Bronchial epithelial cell (primary cell): ENCODE measurements around the gene NCR1. TPM values are rescaled to one million over a fixed set of nuclear protein-coding genes. Genes with fewer than 3 reads are reported as not detected.
A peak's percentile ranks its signal among the peaks of the same experiment; 100 is the strongest.
"Not testable (repeated sequence)": the region's sequence is repeated elsewhere in the genome, so short reads cannot be mapped to it uniquely, and the experiment has no call there.

ENCODE experiments used
- DNase-seq: peaks from one replicate; pipeline ENCODE4 v3.0.0-alpha.2; 2010; ENCODE audit warnings: low read depth
- FAIRE-seq: peaks from 2 replicates; lab custom pipeline; 2011; peaks lifted over from hg19 to GRCh38; lab: Jason Lieb, UNC
- H3K27me3 ChIP-seq: 2 replicates; pipeline ENCODE4 v1.5.1; 2011; ENCODE audit warnings: low read length; ENCODE audit not compliant: control insufficient read depth, insufficient read depth
- H3K36me3 ChIP-seq: 2 replicates; pipeline ENCODE4 v1.5.1; 2011; ENCODE audit warnings: low read length; ENCODE audit not compliant: control insufficient read depth, insufficient read depth
- H3K4me3 ChIP-seq: 2 replicates; pipeline ENCODE4 v1.5.1; 2011; ENCODE audit warnings: mild to moderate bottlenecking, low read depth, low read length, control low read depth
- total RNA-seq: library from RNA; depleted of rRNA; stranded (reverse); fragments of >200 nt; gene quantifications from 2 replicates; pipeline ENCODE4 v1.2.1, GENCODE V29; 2014
- TF ChIP-seq, protein P1 (sequence below): IDR thresholded peaks from 2 replicates; pipeline ENCODE4 v1.5.1; 2011; ENCODE audit warnings: mild to moderate bottlenecking, moderate library complexity, low read length, control low read depth, inconsistent platforms; ENCODE audit not compliant: insufficient read depth, severe bottlenecking

The NCR1 gene
- total RNA-seq, 1 donor from 2014 or later = not detected

DNA sequence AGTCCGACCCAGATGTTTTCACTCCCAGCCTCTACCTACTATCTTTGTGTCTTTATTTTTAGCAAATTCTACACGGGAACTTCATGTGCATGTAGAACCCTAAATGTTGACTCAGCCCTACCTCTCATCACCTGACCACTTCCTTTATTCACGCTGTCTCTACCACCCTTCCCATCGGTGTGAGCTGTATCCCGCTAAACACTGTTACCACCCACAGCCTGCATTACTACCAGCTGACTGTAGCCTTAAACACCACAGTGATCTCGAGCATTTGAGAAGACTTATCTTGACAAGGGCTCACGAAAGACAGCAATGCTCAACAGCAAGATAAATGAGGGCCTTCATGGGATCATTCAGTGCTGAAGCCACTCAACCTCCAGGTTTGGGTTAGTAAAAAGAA is 15.1 kb downstream of the NCR1 start:
- DNase-seq (no peak), FAIRE-seq (no peak)

DNA sequence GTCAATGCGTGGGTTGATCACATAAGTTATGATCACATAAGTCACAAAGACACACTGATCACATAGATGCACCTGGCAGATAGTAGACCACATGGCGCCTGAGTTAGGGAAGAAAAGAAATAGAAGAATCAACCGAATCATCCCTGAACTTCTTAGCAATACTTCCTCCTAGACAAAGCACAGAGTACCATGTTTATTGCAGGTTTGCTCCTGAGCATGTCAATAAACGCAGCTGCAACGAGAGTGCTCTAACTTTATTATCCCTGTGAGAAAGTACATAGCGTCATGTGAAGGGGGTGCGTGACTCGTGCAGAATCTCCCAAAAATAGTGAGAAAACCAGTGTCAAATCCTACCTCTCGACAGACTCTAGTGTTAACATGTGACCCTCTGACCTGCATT is 17.3 kb downstream of the NCR1 start:
- peak; percentile 28 for FAIRE-seq
- Histone ChIP-seq H3K4me3 (no peak overlapping the region), H3K27me3 (no peaks in the 10 kb centered on the region), H3K36me3 (no peaks in the 10 kb centered on the region)
- TF ChIP-seq, protein P1, sequence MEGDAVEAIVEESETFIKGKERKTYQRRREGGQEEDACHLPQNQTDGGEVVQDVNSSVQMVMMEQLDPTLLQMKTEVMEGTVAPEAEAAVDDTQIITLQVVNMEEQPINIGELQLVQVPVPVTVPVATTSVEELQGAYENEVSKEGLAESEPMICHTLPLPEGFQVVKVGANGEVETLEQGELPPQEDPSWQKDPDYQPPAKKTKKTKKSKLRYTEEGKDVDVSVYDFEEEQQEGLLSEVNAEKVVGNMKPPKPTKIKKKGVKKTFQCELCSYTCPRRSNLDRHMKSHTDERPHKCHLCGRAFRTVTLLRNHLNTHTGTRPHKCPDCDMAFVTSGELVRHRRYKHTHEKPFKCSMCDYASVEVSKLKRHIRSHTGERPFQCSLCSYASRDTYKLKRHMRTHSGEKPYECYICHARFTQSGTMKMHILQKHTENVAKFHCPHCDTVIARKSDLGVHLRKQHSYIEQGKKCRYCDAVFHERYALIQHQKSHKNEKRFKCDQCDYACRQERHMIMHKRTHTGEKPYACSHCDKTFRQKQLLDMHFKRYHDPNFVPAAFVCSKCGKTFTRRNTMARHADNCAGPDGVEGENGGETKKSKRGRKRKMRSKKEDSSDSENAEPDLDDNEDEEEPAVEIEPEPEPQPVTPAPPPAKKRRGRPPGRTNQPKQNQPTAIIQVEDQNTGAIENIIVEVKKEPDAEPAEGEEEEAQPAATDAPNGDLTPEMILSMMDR = no peak
- no peak for DNase-seq

More for the DNA sequence above, 15.1 kb downstream of the NCR1 start:
- Histone ChIP-seq H3K36me3 (no peaks in the 10 kb centered on the region), H3K4me3 (no peak overlapping the region), H3K27me3 (no peaks in the 10 kb centered on the region)
- TF ChIP-seq, protein P1 = no peak

DNA sequence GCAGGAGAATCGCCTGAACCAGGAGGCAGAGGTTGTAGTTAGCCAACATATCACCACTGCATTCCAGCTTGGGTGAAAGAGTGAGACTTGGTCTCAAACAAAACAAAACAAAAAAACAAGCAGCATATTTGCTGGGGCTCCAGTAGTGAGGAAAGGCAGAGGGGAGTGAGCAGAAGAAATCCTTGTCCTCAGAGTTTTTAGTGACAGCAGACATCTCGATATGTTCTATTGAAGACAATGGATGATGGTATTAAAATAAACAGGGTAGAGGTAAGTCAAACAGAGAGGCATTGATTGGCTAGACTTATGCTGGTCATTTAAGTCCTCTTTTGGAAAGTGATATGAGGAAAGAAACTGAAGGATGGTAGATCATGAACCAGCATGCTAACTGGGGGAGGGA is 22.4 kb downstream of the NCR1 start:
- TF ChIP-seq, protein P1 = no peak
- Histone ChIP-seq H3K27me3 (no peaks in the 10 kb centered on the region), H3K4me3 (no peak overlapping the region), H3K36me3 (no peaks in the 10 kb centered on the region)
- no peak for DNase-seq
- FAIRE-seq = no peak

GRCh38 chr19:54937926-54938325 is 32.0 kb downstream of the NCR1 start:
- no peaks in the 10 kb centered on the region for H3K36me3 ChIP-seq
- TF ChIP-seq, protein P1 = no peak
- DNase-seq (no peak), FAIRE-seq (no peak)
- no peak overlapping the region for H3K4me3 ChIP-seq
- no peaks in the 10 kb centered on the region for H3K27me3 ChIP-seq

- DNase-seq (peak; percentile 14), FAIRE-seq (peak; percentile 47)
- Histone ChIP-seq H3K27me3 (no peaks in the 10 kb centered on the region), H3K36me3 (no peaks in the 10 kb centered on the region), H3K4me3 (no peak overlapping the region)
- TF ChIP-seq, protein P1 = no peak
These were observed 33.0 kb downstream of the NCR1 start for GRCh38 chr19:54938906-54939305.

GRCh38 chr19:54939538-54939937 is 33.6 kb downstream of the NCR1 start:
- H3K36me3 ChIP-seq, H3K27me3 ChIP-seq, DNase-seq, FAIRE-seq, H3K4me3 ChIP-seq: not testable (repeated sequence)

DNA sequence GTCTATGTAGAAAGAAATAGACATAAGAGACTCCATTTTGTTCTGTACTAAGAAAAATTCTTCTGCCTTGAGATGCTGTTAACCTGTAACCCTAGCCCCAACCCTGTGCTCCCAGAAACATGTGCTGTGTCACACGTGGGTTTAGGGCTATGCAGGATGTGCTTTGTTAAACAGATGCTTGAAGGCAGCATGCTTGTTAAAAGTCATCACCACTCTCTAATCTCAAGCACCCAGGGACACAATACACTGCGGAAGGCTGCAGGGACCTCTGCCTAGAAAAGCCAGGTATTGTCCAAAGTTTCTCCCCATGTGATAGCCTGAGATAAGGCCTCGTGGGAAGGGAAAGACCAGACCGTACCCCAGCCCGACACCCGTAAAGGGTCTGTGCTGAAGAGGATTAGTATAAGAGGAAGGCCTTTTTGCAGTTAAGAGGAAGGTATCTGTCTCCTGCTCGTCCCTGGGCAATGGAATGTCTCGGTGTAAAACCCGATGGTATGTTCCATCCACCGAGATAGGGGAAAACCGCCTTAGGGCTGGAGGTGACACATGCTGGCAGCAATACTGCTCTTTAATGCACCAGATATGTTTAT is 37.9 kb downstream of the NCR1 start:
- not testable (repeated sequence) for H3K27me3 ChIP-seq, DNase-seq, H3K36me3 ChIP-seq, FAIRE-seq, H3K4me3 ChIP-seq
